Globus pallidus (tissue), 1 donor: Measurements from ENCODE around the gene TMED7.
A peak's percentile ranks its signal among the peaks of the same experiment; 100 is the strongest.
"Not testable (repeated sequence)": the region's sequence is repeated elsewhere in the genome, so short reads cannot be mapped to it uniquely, and the experiment has no call there.

Experiments
- DNase-seq: peaks from one replicate; pipeline ENCODE4 v3.0.0-alpha.2; 2015; ENCODE audit warnings: low spot score

Gene TMED7

GRCh38 chr5:115625579-115626444, at the start of gene TMED7:
TMED7 (minus strand) TSS chr5:115626036; CDS start chr5:115625792, 244 bp downstream.
- peak; percentile 97 for DNase-seq

GRCh38 chr5:115674782-115675181, 48.9 kb upstream of the TMED7 start:
- not testable (repeated sequence) for DNase-seq

GRCh38 chr5:115673596-115673995, 47.8 kb upstream of the TMED7 start:
- peak; percentile 13 for DNase-seq

GRCh38 chr5:115671939-115672338, 46.1 kb upstream of the TMED7 start:
- DNase-seq: no peak

DNA sequence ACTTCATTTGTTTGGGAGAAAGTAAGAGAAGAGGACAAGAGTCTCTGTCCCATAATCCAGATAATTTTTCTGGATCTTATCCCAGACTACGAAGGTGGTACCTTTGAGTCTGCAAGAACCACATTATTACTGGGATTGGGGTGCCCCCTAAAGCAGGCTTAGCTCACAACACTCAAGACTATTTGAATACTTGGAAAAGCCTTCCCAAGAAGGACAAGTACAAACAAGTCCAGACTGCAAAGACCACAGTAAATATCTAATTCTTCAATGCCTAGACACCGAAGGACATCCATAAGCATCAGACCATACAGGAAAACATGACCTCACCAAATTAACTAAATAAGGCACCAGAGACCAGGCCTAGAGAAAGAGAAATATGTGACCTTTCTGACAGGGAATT, 40.2 kb upstream of the TMED7 start:
- no peak for DNase-seq

- DNase-seq: no peak
These were observed 35.7 kb upstream of the TMED7 start for GRCh38 chr5:115661563-115661962.

GRCh38 chr5:115661101-115661500, 35.3 kb upstream of the TMED7 start:
- no peak for DNase-seq

DNA sequence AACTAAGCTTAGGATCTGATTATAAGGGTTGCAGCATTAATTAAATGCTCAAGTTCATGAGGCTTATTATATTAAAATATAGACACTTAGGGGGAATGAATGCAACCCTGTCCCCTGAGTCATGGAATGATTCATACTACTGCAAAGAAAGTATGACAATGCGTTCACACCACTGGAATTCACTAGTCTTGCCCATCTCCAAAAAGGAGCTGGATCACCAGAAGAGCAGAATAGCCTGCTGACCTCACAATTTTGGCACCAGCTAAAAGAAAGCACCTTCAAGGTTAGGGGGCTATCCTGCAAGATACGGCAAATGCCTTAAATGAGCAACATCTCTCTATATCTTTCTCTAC, 32.0 kb upstream of the TMED7 start:
- no peak for DNase-seq

DNA sequence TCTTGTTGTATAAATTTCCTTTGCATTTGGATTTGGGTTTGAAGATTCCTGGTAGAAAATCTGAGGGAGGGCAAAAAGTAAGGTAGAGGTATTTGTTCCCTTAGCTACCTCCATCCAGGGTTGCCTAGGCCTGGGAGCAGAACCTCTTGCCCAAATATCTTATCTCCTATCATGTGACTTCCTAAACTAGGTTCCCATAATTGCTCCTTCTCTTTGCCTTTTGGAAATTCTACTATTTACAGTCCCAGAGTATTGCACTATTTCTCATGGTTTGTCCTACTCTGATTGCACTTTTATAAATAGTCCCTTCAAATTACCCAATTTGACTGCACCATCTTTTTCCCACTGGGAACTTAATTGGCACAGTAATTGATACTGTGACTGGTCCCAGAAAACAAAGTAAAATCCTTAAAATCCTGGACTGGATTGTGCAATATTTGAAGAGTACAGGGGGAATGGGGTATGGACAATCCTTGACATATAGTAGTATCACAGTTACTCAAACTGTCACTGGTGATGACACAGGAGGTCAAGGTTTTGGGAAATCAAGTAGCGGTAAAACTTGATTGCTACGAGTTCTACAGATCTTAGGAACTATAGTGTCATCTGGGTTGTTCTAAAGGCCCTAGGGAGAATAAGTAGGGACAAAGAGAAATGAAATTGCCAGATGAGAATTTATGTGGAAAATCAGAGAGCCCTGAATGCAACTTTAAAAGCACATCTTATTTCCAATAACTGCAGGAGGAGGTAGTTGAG, 31.5 kb upstream of the TMED7 start:
- DNase-seq: no peak

DNA sequence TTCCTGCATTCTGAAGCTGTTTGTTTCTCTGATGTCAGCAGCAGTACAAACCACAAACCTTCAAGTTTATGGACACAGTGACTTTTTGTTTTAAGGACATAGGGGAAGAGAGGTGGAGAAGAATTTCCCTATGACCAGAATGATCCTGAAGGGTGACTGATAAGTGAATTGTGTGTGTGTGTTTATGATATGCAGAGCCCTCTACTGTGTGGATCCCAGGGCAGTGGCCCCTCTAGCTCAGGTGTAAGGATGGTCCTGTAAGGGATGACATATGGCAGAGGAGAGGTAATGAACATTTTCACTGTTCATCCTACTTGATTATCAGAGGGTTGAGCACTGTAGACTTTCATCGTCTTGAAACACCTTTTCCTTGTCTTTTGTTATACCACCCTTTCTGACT, 30.6 kb upstream of the TMED7 start:
- no peak for DNase-seq

DNA sequence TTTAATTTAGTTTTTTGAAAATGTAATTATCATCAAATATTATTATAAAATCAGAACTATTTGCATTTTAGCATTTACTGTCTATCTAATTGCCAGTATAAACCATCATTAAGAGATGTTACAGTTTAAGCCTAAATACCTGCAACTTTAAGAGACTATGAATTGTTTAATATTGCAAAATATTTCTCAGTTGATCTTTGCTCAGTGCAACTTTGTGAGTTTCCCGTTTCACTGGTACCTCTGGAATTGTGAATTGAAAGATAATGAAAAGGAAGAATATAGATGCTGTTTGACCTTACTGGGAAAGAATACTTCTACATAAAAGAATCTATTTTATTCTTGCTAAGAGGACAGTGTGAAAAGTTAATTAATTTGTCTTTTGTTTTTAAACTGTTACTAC, 30.2 kb upstream of the TMED7 start:
- no peak for DNase-seq

- DNase-seq: no peak
These were observed 23.7 kb upstream of the TMED7 start for GRCh38 chr5:115649541-115649940.

GRCh38 chr5:115648056-115648455, 22.2 kb upstream of the TMED7 start:
- no peak for DNase-seq

GRCh38 chr5:115645386-115645785, 19.6 kb upstream of the TMED7 start:
- not testable (repeated sequence) for DNase-seq

DNA sequence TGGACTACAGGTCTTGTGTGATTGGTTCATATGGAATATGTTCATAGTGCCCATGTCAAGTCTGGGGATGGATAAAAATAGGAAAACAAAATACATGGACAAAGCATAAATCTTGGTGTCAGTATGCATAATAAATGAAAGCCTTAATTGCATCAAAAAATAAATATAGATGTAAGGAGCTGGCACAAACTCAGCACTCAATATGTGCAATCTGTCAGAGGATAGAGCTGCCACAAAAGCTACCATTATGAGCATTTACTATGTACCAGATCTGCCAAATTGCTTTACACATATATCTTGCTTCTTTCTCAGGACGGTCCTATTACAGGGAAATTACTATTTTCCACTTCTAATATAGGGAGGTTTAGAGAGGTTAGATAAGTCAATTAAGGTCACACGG, 18.2 kb upstream of the TMED7 start:
- no peak for DNase-seq

GRCh38 chr5:115641948-115642347, 16.1 kb upstream of the TMED7 start:
- DNase-seq: no peak

DNA sequence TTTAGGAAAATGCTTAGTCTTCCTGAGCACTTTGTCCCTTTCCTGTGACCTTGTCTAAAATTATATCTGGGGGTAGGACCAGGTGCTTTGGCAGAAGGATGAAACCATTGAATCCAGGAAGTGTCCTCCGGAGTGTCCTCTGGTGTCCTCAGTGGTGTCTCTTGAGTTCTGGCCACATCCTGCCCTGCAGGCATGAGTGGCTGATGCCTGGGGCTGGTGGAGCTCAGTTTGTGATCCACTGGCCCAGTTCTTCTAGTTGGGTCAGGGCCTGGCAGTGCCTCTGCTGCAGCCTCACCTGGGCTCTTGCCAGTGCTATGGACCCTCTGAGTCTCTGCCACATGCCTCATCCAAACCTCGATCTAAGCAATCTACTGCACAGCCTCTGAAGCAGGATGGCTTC, 14.4 kb upstream of the TMED7 start:
- no peak for DNase-seq

DNA sequence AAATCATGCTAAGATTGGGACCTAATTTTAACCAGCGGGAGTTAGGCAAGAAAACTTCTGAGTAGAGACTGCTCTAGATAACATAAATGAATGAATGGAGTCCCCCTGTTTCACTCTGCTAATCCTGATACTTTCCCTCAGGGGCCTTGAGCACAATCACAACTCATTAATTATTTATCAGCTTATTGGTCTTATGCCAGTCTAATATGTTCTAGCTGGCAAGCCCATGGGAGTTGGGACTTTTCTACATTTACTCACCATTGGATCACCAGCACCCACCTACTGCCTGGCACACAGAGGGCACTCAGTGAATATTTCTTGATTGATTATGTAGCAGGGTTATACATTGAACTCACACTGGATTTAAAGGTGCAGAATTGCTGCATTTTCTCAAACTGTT, 13.5 kb upstream of the TMED7 start:
- no peak for DNase-seq

DNA sequence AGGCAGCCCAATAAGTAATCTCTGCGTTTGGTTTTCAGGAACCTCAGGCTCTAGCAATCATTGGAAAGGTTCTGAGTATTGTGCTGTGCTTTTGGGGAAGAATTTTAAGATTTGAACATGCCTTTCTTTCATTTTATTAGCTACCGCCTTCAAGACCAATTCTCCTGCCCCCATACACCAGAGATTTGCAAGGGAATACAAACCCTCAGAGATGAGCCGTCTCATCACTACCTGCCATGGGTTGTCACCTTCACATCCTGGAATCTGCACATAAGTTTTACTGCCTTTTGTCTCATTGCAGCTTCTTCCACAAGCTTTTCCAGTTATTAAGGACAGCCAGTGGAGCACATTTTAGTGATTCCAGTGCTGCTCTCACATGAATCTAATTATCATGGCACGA, 11.7 kb upstream of the TMED7 start:
- DNase-seq: no peak

DNA sequence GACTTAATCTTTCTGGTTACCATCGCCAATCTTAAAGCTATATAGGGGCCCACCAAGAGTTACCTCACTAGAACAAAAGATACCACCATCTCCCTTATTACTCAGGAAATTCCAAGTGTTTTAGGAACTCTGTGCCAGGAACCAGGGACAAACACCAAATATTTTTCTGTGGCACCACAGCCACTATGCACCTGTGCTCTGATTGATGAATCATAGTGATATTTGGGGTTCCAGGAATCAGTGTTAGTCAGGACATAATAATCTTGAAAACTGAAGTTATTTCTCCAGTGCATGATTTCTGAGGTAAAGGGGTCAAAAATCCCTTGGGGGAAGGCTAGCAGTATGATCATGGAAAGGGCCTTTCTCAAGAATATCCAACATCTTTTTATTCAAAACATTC, 10.2 kb upstream of the TMED7 start:
- no peak for DNase-seq

GRCh38 chr5:115634343-115635132, 8.7 kb upstream of the TMED7 start:
- peak; percentile 81 for DNase-seq

GRCh38 chr5:115629903-115630302, 4.1 kb upstream of the TMED7 start:
- no peak for DNase-seq
